NCI-H2107 treated with DMSO at 0.1 percent for 48 hours (cell line): ENCODE data around the gene LDAH.

Experiments used
- DNase-seq: peaks from one replicate; lab custom pipeline; 2025; ENCODE audit not compliant: unreplicated experiment; lab: John Stamatoyannopoulos, UW

LDAH gene

GRCh38 chr2:20668871-20669475 is 153.9 kb downstream of the LDAH start:
- no peak for DNase-seq

- no peak for DNase-seq
Measured at GRCh38 chr2:20668451-20668850, 154.4 kb downstream of the LDAH start.

GRCh38 chr2:20667531-20668401 is 155.1 kb downstream of the LDAH start:
- DNase-seq = no peak

- no peak for DNase-seq
Measured at GRCh38 chr2:20667151-20667530, 155.8 kb downstream of the LDAH start.

GRCh38 chr2:20666304-20667150 is 156.4 kb downstream of the LDAH start, which contains the start of gene GDF7:
Gene GDF7 (plus strand): TSS chr2:20667144. CDS start chr2:20667240, 96 bp downstream.
- DNase-seq = no peak

GRCh38 chr2:20666005-20666303 is 156.9 kb downstream of the LDAH start:
- DNase-seq = no peak

- DNase-seq = no peak
Measured at GRCh38 chr2:20665243-20666004, 157.5 kb downstream of the LDAH start.

GRCh38 chr2:20664431-20665242 is 158.3 kb downstream of the LDAH start:
- no peak for DNase-seq

- DNase-seq = no peak
Measured at GRCh38 chr2:20664071-20664390, 158.9 kb downstream of the LDAH start.

- DNase-seq = no peak
Measured at GRCh38 chr2:20663196-20664070, 159.5 kb downstream of the LDAH start.

- no peak for DNase-seq
Measured at GRCh38 chr2:20662308-20662937, 160.5 kb downstream of the LDAH start.

GRCh38 chr2:20661421-20662307 is 161.2 kb downstream of the LDAH start:
- peak; percentile 43 for DNase-seq

GRCh38 chr2:20660506-20661420 is 162.1 kb downstream of the LDAH start:
- no peak for DNase-seq

GRCh38 chr2:20657522-20658235 is 165.2 kb downstream of the LDAH start:
- DNase-seq = no peak

GRCh38 chr2:20656561-20656960 is 166.3 kb downstream of the LDAH start:
- DNase-seq = no peak

GRCh38 chr2:20654535-20654813 is 168.4 kb downstream of the LDAH start:
- DNase-seq = no peak
